Measurements from ENCODE around the gene RGS14. TPM values are rescaled to one million over a fixed set of nuclear protein-coding genes. Genes with fewer than 3 reads are reported as not detected.
A peak's percentile ranks its signal among the peaks of the same experiment; 100 is the strongest.

Gene RGS14
- total and polyA plus RNA-seq, 3 donors from 2014 or later, result 25.3 to 40.5 (median 39.2) TPM

DNA sequence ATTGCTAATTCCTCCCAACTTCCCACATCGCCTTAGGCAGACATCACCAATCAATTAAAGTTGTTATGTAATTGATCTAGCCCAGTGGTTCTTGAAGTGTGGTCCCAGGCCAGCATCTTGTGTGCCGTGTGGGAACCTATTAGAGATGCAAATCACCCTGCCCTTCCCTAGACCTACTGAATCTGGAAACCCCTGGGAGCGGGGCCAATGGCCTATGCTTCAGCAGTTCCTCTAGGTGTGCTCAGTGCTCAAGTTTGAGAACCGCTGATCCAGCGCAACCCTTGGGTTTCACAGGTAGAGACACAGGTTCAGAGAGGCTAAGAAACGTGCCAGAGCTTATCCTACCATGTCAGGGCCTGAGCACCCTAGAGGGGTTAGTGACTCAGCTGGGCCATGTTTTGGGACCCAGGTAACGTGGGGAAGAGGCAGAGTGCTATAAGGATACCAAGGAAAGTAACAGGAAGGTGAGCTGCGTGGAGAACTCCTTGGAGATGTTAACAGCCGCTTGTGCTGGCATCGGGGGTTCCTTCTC lies 30.9 kb downstream of the RGS14 start:
- TF ChIP-seq, protein P1, sequence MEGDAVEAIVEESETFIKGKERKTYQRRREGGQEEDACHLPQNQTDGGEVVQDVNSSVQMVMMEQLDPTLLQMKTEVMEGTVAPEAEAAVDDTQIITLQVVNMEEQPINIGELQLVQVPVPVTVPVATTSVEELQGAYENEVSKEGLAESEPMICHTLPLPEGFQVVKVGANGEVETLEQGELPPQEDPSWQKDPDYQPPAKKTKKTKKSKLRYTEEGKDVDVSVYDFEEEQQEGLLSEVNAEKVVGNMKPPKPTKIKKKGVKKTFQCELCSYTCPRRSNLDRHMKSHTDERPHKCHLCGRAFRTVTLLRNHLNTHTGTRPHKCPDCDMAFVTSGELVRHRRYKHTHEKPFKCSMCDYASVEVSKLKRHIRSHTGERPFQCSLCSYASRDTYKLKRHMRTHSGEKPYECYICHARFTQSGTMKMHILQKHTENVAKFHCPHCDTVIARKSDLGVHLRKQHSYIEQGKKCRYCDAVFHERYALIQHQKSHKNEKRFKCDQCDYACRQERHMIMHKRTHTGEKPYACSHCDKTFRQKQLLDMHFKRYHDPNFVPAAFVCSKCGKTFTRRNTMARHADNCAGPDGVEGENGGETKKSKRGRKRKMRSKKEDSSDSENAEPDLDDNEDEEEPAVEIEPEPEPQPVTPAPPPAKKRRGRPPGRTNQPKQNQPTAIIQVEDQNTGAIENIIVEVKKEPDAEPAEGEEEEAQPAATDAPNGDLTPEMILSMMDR (IDR thresholded peaks at IDR 0.05), result no peak
- no peak for TF ChIP-seq POLR2A (IDR thresholded peaks at IDR 0.05)
- 89 to 100% methylated on average over 8 to 10 of the region's 10 CpGs for WGBS, 2 donors
- Histone ChIP-seq H3K36me3 (ENCODE audit: low read depth, missing control alignments) (no peaks in the 10 kb centered on the region), H3K27me3 (no peaks in the 10 kb centered on the region), H3K9me3 (no peaks in the 10 kb centered on the region), H3K27ac (no peak overlapping the region), H3K4me1 (no peaks in the 10 kb centered on the region), H3K4me3 (no peak overlapping the region)
- intact Hi-C loops (cut with DNase I; ENCODE audit: low total_unique reads), result no loop called here
- DNase-seq, result no peak

DNA sequence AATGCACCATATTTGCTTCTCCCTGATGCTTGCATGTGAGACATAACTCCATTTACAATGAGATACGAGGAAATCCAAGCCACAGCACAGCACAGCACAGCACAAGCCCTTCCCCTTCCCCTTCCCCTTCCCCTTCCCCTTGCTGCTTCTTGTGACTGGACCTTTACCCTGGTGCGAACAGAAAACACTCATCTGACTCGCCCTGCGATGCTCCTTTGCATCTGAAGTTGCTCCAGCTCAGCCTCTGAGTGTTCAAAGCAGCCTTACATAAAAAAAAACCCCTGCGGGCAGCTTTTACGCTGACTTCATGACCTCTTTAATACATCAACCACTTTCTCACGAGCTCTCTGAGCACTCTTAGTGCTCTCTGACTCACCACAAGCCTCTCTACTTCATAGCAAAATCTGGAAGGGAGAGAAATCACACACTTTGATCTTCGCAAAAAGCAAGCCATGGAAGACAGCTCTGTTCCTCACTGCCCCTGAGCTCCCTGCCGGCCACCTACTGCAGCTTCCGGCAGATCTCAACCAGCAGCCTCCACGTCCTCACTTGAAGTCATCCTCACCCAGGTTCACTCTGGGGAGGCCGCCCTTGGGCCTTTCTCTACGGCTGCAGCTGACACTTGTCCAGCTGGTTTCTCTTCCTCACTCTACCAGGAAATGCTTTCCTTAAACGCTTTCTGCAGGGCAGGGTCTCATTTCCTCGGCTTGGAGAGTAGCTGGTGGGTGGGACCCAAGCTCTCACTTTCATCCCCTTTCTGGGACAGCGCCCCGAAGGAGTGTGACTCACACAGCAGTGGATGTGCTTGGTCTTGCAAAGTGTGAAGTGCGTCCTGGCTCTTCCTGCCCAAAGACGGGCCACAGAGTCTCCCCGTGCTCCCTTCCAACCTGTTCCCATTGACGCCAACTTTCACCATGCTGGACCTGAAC lies 31.8 kb downstream of the RGS14 start:
- intact Hi-C loops (cut with DNase I; ENCODE audit: low total_unique reads), result loop anchor here (10.0 kb wide), 1 partner anchor 115 kb away; the partner anchor contains the start of gene DOK3
- WGBS, 2 donors, result 57 to 62% methylated on average over 19 to 21 of the region's 21 CpGs
- TF ChIP-seq, protein P1 (IDR thresholded peaks at IDR 0.05), result no peak
- no peak for TF ChIP-seq POLR2A (IDR thresholded peaks at IDR 0.05)
- H3K4me3 ChIP-seq, result no peak overlapping the region
- no peak for DNase-seq
- no peaks in the 10 kb centered on the region for H3K4me1 ChIP-seq
- H3K9me3 ChIP-seq, result no peaks in the 10 kb centered on the region
- H3K36me3 ChIP-seq (ENCODE audit: low read depth, missing control alignments), result no peaks in the 10 kb centered on the region
- no peak overlapping the region for H3K27ac ChIP-seq
- no peaks in the 10 kb centered on the region for H3K27me3 ChIP-seq

DNA sequence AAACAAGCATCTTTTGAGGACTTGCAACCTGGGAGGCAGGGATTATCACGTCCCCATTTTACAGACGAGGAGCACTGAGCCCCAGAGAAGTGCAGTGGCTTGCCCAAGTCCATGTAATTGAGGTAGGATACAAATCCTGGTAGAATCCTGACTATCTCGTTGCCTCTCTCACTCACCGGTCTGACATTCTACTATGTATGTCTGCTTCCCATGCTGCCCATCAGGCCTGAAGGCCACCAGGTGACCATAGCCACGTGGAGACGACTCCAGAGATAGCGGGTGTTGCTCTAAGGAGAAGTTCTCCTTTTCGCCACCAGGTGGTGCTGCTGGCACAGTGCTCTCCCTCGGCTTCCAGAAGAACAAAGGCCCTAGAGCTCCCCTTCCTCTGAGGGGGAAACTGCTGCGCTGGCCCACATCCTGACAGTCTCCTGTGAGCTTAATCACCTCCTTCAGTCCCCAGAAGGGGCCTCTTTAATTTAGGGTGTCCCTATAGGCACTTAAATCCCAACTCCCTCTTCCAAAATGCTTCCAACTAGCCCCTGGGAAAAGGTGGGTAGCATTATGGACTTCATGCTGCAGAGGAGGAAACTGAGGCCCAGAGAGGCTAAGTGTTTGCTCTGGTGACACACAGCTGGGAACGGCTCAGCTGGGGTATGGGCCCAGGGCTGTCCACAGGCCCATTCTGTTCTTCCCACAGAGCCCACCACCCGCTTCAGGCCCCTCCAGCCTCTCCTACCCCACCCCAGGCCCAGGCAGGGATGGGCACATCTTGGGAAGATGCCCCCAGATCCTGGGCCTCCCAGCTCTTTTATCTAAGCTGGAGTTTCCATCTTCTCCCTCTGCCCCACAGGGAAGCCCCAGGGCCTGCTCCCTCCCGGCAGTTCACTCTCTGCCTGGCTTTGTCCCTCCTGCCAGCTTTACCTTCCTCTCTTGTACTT lies 32.9 kb downstream of the RGS14 start:
- no peak for TF ChIP-seq POLR2A (IDR thresholded peaks at IDR 0.05)
- TF ChIP-seq, protein P1 (IDR thresholded peaks at IDR 0.05), result peak; percentile 96 to 98 (median 96)
- 29 to 44% methylated on average over 12 to 13 of the region's 13 CpGs for WGBS, 2 donors
- Histone ChIP-seq H3K4me3 (no peak overlapping the region), H3K36me3 (ENCODE audit: low read depth, missing control alignments) (no peaks in the 10 kb centered on the region), H3K4me1 (no peaks in the 10 kb centered on the region), H3K9me3 (no peaks in the 10 kb centered on the region), H3K27ac (no peak overlapping the region), H3K27me3 (no peaks in the 10 kb centered on the region)
- DNase-seq, result peak; percentile 92
- intact Hi-C loops (cut with DNase I; ENCODE audit: low total_unique reads), result loop anchor here (10.0 kb wide), 1 partner anchor 114 kb away; the partner anchor contains the start of gene DOK3

DNA sequence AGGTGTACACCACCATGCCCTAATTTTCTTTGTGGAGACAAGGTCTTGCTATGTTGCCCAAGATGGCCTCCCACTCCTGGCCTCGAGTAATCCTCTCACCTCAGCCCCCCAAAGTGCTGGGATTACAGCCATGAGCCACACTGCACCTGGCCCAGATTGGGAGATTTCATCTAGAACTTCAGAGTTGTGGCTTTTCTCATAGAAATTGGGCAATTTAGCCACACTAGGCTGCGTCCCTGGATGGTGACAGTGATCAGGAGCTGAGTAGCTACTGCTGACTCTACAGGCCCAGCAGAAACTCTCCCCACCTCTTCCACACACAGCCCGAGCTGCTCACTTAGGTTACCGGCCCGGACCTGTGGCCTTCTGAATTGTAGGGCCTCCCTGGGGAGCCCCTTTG lies 35.0 kb downstream of the RGS14 start:
- H3K27ac ChIP-seq, result no peak overlapping the region
- H3K4me1 ChIP-seq, result no peaks in the 10 kb centered on the region
- no peaks in the 10 kb centered on the region for H3K9me3 ChIP-seq
- intact Hi-C loops (cut with DNase I; ENCODE audit: low total_unique reads), result loop anchor here (10.0 kb wide), 1 partner anchor 112 kb away; the partner anchor contains the start of gene DOK3
- TF ChIP-seq, protein P1 (IDR thresholded peaks at IDR 0.05), result no peak
- no peak for TF ChIP-seq POLR2A (IDR thresholded peaks at IDR 0.05)
- no peak for DNase-seq
- H3K4me3 ChIP-seq, result no peak overlapping the region
- H3K27me3 ChIP-seq, result no peaks in the 10 kb centered on the region
- no peaks in the 10 kb centered on the region for H3K36me3 ChIP-seq (ENCODE audit: low read depth, missing control alignments)
- 91% methylated on average over 4 to 5 of the region's 5 CpGs for WGBS, 2 donors

Data from testis (tissue), 3 donors.